HG02798 (cell line): ENCODE results near the gene CTXN1.
"Not testable (repeated sequence)": the region's sequence is repeated elsewhere in the genome, so short reads cannot be mapped to it uniquely, and the experiment has no call there.

Source experiments
- ATAC-seq: cut with Tn5 transposase; IDR thresholded peaks from one replicate; pipeline ENCODE4 v1.9.1; 2021; ENCODE audit warnings: mild to moderate bottlenecking; ENCODE audit not compliant: unreplicated experiment, poor library complexity

CTXN1 gene

GRCh38 chr19:7926021-7926726 lies at the start of gene CTXN1:
Gene CTXN1, minus strand, starts transcription at chr19:7926135. Its CDS starts 597 bp downstream, at chr19:7925538.
- peak; percentile 43 for ATAC-seq

- no peak for ATAC-seq
Observed at GRCh38 chr19:7975037-7975436, 49.1 kb upstream of the CTXN1 start.

GRCh38 chr19:7973883-7974282 lies 47.9 kb upstream of the CTXN1 start:
- no peak for ATAC-seq

GRCh38 chr19:7971553-7972520 lies 45.9 kb upstream of the CTXN1 start:
- ATAC-seq = no peak

- ATAC-seq = no peak
Observed at GRCh38 chr19:7970716-7971448, 44.9 kb upstream of the CTXN1 start.

GRCh38 chr19:7969555-7969939 lies 43.6 kb upstream of the CTXN1 start:
- no peak for ATAC-seq

- no peak for ATAC-seq
Observed at GRCh38 chr19:7968796-7969554, 43.0 kb upstream of the CTXN1 start.

- ATAC-seq = no peak
Observed at GRCh38 chr19:7968008-7968795, 42.3 kb upstream of the CTXN1 start.

GRCh38 chr19:7965921-7966665 lies 40.2 kb upstream of the CTXN1 start:
- no peak for ATAC-seq

GRCh38 chr19:7965259-7965841 lies 39.4 kb upstream of the CTXN1 start:
- no peak for ATAC-seq

GRCh38 chr19:7963566-7963965 lies 37.6 kb upstream of the CTXN1 start:
- ATAC-seq = no peak

- ATAC-seq = no peak
Observed at GRCh38 chr19:7962644-7963268, 36.8 kb upstream of the CTXN1 start.

GRCh38 chr19:7961920-7962626 lies 36.1 kb upstream of the CTXN1 start:
- ATAC-seq = no peak

- ATAC-seq = not testable (repeated sequence)
Observed at GRCh38 chr19:7961082-7961481, 35.1 kb upstream of the CTXN1 start.

- ATAC-seq = no peak
Observed at GRCh38 chr19:7959211-7959610, 33.3 kb upstream of the CTXN1 start.

- no peak for ATAC-seq
Observed at GRCh38 chr19:7955696-7956095, 29.8 kb upstream of the CTXN1 start.

GRCh38 chr19:7953576-7953975 lies 27.6 kb upstream of the CTXN1 start:
- no peak for ATAC-seq
